ENCODE measurements around the gene CTBP1.

CTBP1 gene

GRCh38 chr4:1222938-1223690 is 25.8 kb downstream of the CTBP1 start:
- DNase-seq (ENCODE audit: low spot score), result no peak

- no peak for DNase-seq (ENCODE audit: low spot score)
Observed at GRCh38 chr4:1222036-1222789, 26.7 kb downstream of the CTBP1 start.

GRCh38 chr4:1221155-1221870 is 27.6 kb downstream of the CTBP1 start:
- no peak for DNase-seq (ENCODE audit: low spot score)

- DNase-seq (ENCODE audit: low spot score), result no peak
Observed at GRCh38 chr4:1220566-1220965, 28.4 kb downstream of the CTBP1 start.

DNA sequence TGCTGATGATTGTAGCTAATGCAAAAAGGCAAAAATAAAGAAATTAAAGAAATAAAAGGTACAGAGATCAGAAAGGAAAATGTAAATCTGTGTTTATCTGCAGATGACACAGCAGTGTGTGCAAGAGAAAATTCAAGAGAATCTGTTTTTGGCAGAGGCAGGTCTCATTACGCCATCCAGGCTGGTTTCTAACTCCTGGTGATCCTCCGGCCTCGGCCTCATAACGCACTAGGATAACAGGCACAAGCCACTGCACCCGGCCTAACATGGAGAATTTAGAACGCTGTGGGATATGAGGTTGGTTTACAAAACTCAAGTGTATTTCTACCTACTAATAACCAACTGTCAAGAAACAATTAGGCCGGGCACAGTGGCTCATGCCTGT is 29.4 kb downstream of the CTBP1 start:
- no peak for DNase-seq (ENCODE audit: low spot score)

DNA sequence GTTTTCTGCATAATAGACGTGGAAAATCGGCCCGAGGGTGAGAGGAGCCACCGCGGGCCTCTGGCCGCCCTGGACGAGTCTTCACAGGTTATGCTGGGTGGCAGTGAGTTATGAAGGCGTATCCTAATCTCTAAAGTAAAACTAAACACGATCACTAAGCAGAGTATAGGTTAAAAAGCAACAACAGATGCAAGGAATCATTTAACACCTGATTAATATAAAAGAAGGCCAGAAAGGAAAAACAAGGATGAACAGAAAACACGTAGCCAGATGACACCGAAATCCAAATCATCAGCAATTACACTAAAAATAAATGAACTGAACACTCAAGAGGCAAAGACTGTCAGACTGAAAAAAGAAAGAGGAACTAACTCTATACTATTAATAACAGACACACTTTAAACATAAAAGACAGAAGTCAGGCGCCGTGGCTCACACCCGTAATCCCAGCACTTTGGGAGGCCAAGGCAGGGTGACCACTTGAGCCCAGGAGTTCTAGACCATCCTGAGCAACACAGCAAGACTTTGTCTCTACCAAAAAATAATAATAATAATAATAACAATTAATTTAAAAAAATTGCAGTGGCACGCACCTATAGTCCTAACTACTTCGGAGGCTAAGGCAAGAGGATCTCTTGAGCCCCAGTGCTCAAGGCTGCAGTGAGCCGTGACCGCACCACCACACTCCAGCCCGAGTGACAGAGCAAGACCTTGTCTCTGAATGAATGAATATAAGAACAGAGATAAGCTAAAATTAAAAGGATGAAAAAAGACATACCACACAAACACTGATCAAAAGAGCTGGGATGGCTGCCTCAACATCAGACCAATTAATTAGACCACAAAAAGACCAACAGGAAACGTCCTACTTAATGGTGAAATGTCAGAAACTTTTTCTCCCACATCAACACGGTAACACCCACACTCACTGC is 30.0 kb downstream of the CTBP1 start:
- peak; percentile 67 for DNase-seq (ENCODE audit: low spot score)

DNA sequence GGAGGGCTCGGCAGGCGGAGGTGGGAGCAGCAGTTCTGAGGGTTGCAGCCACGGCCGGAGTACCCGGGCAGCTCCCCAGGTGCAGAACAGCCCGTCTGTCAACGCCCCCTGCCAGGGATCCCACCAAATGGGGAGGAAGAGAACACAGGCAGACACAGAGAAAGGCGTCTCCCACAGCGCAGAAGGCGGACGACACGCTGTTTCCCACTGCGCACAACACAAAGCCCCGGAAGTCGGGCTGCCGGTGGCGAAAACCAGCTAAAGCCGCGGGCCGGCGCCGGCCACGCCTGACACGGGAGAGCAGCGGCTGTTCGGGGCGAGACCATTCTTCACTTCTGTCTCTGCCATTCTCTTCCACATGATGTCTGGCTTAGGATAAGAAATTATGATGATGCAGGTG is 31.6 kb downstream of the CTBP1 start:
- DNase-seq (ENCODE audit: low spot score), result no peak

- peak; percentile 72 for DNase-seq (ENCODE audit: low spot score)
Observed at GRCh38 chr4:1216869-1217294, 32.0 kb downstream of the CTBP1 start.

DNA sequence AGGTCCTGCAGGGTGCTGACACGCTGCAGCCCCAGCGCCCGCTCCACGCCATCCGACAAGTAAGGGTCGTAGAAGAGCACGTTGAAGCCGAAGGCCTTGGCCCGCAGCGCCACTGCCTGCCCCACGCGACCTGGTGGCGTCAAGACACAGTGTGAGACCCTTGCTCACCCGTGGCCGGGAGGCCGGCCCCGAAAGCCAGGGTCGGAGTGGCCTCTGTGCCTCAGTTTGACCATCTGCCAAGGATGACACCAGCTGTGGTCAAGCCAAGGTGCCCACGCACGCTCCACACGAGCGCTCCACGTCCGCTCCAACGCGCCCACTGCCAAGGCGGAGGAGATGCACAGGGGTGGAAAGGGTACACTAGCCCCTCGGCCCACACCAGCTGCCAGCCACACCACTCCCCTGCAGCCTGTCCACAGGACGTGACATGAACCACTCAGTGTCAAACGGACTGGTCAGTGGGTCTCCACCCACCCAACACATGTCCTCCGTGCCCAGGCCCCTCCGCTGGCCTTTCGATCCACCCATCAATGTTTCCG is 32.8 kb downstream of the CTBP1 start:
- no peak for DNase-seq (ENCODE audit: low spot score)

GRCh38 chr4:1215141-1216075 is 33.5 kb downstream of the CTBP1 start:
- DNase-seq (ENCODE audit: low spot score), result peak; percentile 76

- DNase-seq (ENCODE audit: low spot score), result no peak
Observed at GRCh38 chr4:1214101-1215095, 34.5 kb downstream of the CTBP1 start.

DNA sequence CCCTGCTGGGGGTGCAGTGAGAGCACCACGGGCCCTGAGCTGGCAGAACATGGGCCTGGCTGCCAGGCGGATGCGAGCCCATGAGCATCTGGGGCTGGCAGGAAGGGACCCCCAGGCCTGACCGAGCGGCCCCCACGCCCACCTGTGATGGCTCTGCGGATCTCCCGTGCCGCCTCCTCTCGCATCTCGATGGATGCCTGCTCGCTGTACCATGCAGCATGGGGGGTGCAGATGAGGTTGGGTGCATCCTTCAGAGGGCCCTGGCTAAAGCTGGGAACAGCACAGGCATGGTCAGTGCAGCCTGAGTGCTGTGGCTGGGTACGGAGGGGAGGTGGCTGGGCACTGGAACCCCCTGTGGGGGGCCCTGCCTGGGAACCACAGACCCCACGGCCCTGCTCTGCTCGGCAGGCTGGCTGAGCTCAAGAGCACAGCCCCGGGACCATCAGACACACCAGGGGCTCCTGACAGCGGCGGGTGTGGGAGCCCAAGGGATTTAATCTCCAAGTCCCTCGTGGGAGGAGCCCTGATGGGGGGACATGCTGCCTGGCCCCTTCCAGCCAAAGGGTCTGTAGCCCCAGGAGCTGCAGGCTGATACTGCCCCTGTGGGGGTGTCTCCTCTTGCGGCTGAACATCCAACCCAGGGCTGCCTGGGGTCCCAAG is 35.5 kb downstream of the CTBP1 start:
- DNase-seq (ENCODE audit: low spot score), result no peak

DNA sequence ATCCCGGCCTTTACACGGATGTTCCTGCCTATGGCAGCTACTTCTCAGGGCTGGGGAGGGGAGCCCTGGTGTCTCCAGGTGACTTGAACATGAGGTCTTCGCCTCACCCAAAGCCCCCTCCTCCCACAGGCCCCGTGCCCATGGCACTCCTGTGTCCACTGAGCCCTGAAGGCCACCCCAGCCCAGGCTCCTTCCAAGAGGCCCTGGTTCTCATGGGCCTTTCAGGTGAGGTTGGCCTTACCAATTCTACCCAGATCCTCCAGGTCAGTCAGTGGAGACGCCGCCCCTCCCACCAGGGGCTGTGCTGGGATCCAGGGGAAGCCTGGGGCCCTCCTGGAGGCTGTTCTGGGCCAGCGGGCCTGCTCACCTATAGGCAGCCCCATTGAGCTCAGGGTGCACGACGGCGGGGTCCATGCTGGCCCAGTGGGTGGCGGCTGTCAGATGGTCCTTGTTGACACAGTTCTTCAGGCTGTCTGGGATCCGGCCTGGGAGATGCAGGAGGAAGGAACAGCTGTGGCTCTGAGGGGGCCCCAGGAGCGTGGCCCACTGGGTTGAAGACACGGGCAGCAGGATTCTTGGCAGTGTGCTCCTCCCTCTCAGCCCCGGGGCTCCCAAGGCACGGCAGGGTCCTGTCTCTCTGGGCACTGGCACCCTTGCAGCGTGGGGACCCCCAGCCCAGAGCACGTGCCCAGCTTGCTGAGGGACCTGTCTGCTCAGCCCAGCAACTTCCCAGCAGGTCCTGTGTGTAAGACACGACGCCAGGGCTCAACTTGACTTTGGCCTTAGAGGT is 36.2 kb downstream of the CTBP1 start:
- no peak for DNase-seq (ENCODE audit: low spot score)

GRCh38 chr4:1211891-1212545 is 36.9 kb downstream of the CTBP1 start:
- DNase-seq (ENCODE audit: low spot score), result no peak

DNA sequence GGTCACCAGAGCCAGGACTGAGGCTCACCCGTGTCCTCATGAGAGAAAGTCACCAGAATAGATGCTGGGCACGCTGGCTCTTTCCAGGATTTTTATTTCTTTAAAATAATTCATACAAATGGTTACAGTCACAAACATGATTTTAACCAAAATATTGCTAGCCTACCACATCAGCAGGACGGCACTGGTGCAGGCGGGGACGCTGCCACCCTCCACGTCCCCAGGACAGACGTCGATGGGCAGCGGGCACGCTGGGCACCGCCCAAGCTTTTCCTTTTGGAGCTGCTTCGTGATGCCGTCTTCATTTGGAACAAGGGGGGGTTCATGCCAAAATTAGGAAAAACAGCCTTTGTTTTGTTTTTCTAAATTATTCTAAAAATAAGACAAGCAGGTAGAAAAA is 37.6 kb downstream of the CTBP1 start:
- no peak for DNase-seq (ENCODE audit: low spot score)

- DNase-seq (ENCODE audit: low spot score), result no peak
Observed at GRCh38 chr4:1210971-1211370, 38.0 kb downstream of the CTBP1 start.

DNA sequence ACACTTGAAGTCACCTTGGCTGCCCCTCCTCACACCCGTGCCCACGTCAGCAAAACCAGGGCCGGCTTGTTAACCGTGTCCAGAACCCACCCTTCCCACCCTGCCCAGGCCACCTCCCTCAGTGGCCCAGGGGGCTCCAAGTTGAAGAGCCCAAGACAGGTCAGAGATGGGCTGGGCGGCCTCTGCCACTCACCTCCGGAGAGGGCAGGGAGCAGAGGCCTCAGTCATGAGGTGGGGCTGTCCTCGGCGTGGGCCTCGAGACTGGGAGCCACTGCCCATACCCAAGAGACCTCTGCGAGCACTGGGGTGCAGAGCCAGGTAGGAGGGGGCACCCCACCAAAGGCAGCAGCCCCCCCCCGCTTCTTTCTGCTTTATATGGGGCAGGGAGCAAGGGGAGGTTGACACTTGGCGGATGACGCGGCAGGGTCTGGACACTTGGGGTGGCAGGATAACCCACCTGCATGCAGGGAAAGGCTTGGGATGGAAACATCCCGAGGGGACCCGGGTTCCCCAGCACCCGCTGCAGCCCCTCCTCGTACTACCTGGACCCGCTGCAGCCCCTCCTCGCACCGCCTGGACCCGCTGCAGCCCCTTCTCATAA is 38.6 kb downstream of the CTBP1 start:
- no peak for DNase-seq (ENCODE audit: low spot score)
